ENCODE results near the gene SUSD3.

The SUSD3 gene

GRCh38 chr9:93020771-93021670, 37.5 kb upstream of the SUSD3 start:
- H3K4me3 ChIP-seq (replicated peaks; ENCODE audit: insufficient read depth, low read length), result no peak overlapping the region
- no peak overlapping the region for H3K27ac ChIP-seq (replicated peaks)
- H3K27me3 ChIP-seq (ENCODE audit: insufficient read depth, poor library complexity, severe bottlenecking), result no peaks in the 10 kb centered on the region
- TF ChIP-seq REST (IDR thresholded peaks at IDR 0.05; ENCODE audit: insufficient replicate concordance, low read depth) (no peak), SPI1 (IDR thresholded peaks at IDR 0.05; ENCODE audit: borderline replicate concordance, low read depth) (no peak), POLR2AphosphoS5 (IDR thresholded peaks at IDR 0.05; ENCODE audit: low read depth) (no peak), GABPA (IDR thresholded peaks at IDR 0.05; ENCODE audit: low read depth) (no peak)
- TF ChIP-seq, protein P1, sequence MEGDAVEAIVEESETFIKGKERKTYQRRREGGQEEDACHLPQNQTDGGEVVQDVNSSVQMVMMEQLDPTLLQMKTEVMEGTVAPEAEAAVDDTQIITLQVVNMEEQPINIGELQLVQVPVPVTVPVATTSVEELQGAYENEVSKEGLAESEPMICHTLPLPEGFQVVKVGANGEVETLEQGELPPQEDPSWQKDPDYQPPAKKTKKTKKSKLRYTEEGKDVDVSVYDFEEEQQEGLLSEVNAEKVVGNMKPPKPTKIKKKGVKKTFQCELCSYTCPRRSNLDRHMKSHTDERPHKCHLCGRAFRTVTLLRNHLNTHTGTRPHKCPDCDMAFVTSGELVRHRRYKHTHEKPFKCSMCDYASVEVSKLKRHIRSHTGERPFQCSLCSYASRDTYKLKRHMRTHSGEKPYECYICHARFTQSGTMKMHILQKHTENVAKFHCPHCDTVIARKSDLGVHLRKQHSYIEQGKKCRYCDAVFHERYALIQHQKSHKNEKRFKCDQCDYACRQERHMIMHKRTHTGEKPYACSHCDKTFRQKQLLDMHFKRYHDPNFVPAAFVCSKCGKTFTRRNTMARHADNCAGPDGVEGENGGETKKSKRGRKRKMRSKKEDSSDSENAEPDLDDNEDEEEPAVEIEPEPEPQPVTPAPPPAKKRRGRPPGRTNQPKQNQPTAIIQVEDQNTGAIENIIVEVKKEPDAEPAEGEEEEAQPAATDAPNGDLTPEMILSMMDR (IDR thresholded peaks at IDR 0.05; ENCODE audit: insufficient read depth, low read length), result no peak
- no peak for DNase-seq (ENCODE audit: low read depth in 1 of 2, low spot score in 1 of 2)

DNA sequence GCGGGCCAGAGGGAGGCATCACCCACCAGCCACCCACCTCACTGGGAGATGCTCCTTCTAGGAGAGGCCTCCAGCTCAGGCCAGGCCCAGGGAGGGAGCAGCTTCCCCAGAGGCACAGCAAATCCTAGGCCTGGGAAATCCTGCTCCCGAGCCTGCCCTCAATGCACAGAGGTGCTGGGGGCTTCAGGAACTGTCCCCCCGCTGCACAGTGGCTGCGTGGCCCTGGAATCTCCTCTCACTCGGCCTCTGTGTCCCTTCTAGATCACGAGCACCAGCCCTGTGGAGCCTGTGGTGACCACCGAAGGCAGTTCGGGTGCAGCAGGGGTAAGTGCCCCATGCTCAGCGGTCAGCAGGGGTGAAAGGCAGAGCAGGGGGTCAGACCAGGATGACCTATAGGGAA, 36.4 kb upstream of the SUSD3 start:
- no peaks in the 10 kb centered on the region for H3K27me3 ChIP-seq (ENCODE audit: insufficient read depth, poor library complexity, severe bottlenecking)
- no peak for DNase-seq (ENCODE audit: low read depth in 1 of 2, low spot score in 1 of 2)
- H3K4me3 ChIP-seq (replicated peaks; ENCODE audit: insufficient read depth, low read length), result no peak overlapping the region
- H3K27ac ChIP-seq (replicated peaks), result no peak overlapping the region
- TF ChIP-seq POLR2AphosphoS5 (IDR thresholded peaks at IDR 0.05; ENCODE audit: low read depth) (no peak), REST (IDR thresholded peaks at IDR 0.05; ENCODE audit: insufficient replicate concordance, low read depth) (no peak), GABPA (IDR thresholded peaks at IDR 0.05; ENCODE audit: low read depth) (no peak)
- TF ChIP-seq, protein P1 (IDR thresholded peaks at IDR 0.05; ENCODE audit: insufficient read depth, low read length), result no peak

DNA sequence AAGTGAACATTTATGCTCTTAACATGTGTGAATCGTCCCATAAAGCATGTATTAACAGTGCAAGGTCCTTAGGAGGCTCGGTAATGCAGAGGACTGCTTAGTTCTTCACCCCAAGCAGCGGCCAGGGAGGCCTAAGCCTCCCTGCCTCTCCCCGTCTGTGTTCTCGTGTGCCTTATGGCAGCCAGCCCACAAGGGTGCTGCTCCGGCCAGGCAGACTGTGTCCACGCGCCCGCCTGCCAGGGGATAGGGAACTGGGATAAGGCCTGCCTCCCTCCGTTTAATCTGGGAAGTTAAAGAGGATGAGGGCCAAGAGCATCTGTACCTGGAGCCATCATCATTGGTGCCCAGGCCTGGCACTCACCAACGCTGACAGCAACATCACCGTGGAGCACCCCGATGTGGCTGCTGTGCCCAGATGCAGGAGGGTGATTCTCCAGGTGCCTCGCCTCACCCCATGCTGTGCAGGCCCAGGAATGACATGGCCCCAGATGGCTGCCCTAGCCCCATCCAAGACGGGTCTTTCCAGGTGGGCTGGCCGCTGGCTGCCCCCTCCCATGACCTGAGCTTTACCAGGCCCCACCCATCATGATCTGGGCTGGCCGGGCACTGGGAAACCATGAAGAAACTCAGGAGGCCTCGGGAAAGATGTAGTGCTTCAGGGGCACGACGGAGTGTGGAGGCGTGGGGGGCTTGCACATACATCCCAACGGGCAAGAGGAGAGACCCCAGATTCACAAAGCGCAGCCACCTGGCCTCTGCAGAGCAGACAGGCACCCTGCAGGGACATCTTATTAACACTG, 35.6 kb upstream of the SUSD3 start:
- no peak overlapping the region for H3K4me3 ChIP-seq (replicated peaks; ENCODE audit: insufficient read depth, low read length)
- DNase-seq (ENCODE audit: low read depth in 1 of 2, low spot score in 1 of 2), result no peak
- no peak overlapping the region for H3K27ac ChIP-seq (replicated peaks)
- no peak for TF ChIP-seq SPI1 (IDR thresholded peaks at IDR 0.05; ENCODE audit: borderline replicate concordance, low read depth)
- TF ChIP-seq GABPA (IDR thresholded peaks at IDR 0.05; ENCODE audit: low read depth), result no peak
- no peak for TF ChIP-seq REST (IDR thresholded peaks at IDR 0.05; ENCODE audit: insufficient replicate concordance, low read depth)
- TF ChIP-seq POLR2AphosphoS5 (IDR thresholded peaks at IDR 0.05; ENCODE audit: low read depth), result no peak
- TF ChIP-seq, protein P1 (IDR thresholded peaks at IDR 0.05; ENCODE audit: insufficient read depth, low read length), result no peak
- no peaks in the 10 kb centered on the region for H3K27me3 ChIP-seq (ENCODE audit: insufficient read depth, poor library complexity, severe bottlenecking)

All from HL-60 (cell line).